K562 (cell line): Measurements from ENCODE around the gene DUSP10. TPM values are rescaled to one million over a fixed set of nuclear protein-coding genes. Genes with fewer than 3 reads are reported as not detected.

Source experiments
- ARHGAP35 ChIP-seq: fragments of 450-650 bp; IDR thresholded peaks from 2 replicates; pipeline ENCODE4 v1.6.1; 2018; ENCODE audit not compliant: partially characterized antibody
- BHLHE40 ChIP-seq: IDR thresholded peaks from 2 replicates; pipeline ENCODE4 v1.6.1; 2011; ENCODE audit warnings: low read length, improper control_type of control experiment
- E2F1 ChIP-seq: sonication (generic); formaldehyde crosslinking; IDR thresholded peaks from 2 replicates; pipeline ENCODE4 v1.8.1; 2023; ENCODE audit warnings: mild to moderate bottlenecking, missing genetic modification reagents, moderate library complexity
- ETV5 ChIP-seq: sonication (generic); formaldehyde crosslinking; IDR thresholded peaks from 2 replicates; pipeline ENCODE4 v1.4.0; 2020; ENCODE audit warnings: low read depth, mild to moderate bottlenecking, missing genetic modification reagents
- FOXJ2 ChIP-seq: fragments of 200-800 bp; sonication (Bioruptor generic); IDR thresholded peaks from 2 replicates; pipeline ENCODE4 v1.6.1; 2016; ENCODE audit warnings: missing genetic modification characterization, missing compliant biosample characterization
- HCFC1 ChIP-seq: IDR thresholded peaks from 2 replicates; pipeline ENCODE4 v1.6.1; 2012; ENCODE audit warnings: low read depth, low read length, improper control_type of control experiment
- HMGN3 ChIP-seq: IDR thresholded peaks from 2 replicates; pipeline ENCODE4 v1.6.1; 2011; ENCODE audit warnings: borderline replicate concordance, low read depth, mild to moderate bottlenecking, mixed read lengths, low read length; ENCODE audit not compliant: insufficient read length; ENCODE audit errors: extremely low read depth
- HNRNPLL ChIP-seq: fragments of 200-400 bp; formaldehyde crosslinking; IDR thresholded peaks from 2 replicates; pipeline ENCODE4 v1.6.1; 2017; ENCODE audit warnings: low read length, low read depth, mild to moderate bottlenecking; ENCODE audit not compliant: poor library complexity, severe bottlenecking
- KDM4B ChIP-seq, 2 experiments: fragments of 450-650 bp in 1 of 2; sonication (generic) in 1 of 2; IDR thresholded peaks; 2 replicates each; pipeline ENCODE4 v1.6.1; 2016 to 2017; ENCODE audit warnings: borderline replicate concordance in 2 of 2, antibody characterized with exemption in 1 of 2, low read depth in 1 of 2, mild to moderate bottlenecking in 1 of 2
- KLF10 ChIP-seq: fragments of 250-450 bp; sonication (Bioruptor Pico); IDR thresholded peaks from 2 replicates; pipeline ENCODE4 v1.6.1; 2021; ENCODE audit warnings: matching md5 sums
- MTF1 ChIP-seq: fragments of 250-450 bp; sonication (Bioruptor Pico); IDR thresholded peaks from 2 replicates; pipeline ENCODE4 v1.9.0; 2021; ENCODE audit warnings: moderate library complexity, mild to moderate bottlenecking, inconsistent platforms, borderline replicate concordance
- NFE2 ChIP-seq: IDR thresholded peaks from 2 replicates; pipeline ENCODE4 v1.6.1; 2014; ENCODE audit warnings: antibody characterized with exemption, low read depth
- NFE2L1 ChIP-seq: fragments of 450-650 bp; IDR thresholded peaks from 2 replicates; pipeline ENCODE4 v1.6.1; 2016; ENCODE audit warnings: missing genetic modification characterization, low read depth, mild to moderate bottlenecking, missing compliant biosample characterization, moderate library complexity, borderline replicate concordance
- POLR2AphosphoS5 ChIP-seq: IDR thresholded peaks from 2 replicates; pipeline ENCODE4 v1.6.1; 2011; ENCODE audit warnings: mild to moderate bottlenecking, low read depth, low read length, moderate library complexity; ENCODE audit not compliant: control insufficient read depth, insufficient read depth
- PTBP1 ChIP-seq: fragments of 200-400 bp; formaldehyde crosslinking; IDR thresholded peaks from 2 replicates; pipeline ENCODE4 v1.6.1; 2017; ENCODE audit warnings: low read depth, low read length
- RAD21 ChIP-seq, 2 experiments: fragments of 250-450 bp in 1 of 2; fragments of 450-650 bp in 1 of 2; sonication (Bioruptor Pico) in 1 of 2; formaldehyde crosslinking in 1 of 2; IDR thresholded peaks in 1 of 2; conservative IDR thresholded peaks in 1 of 2; 2 replicates each; pipeline versions ENCODE4 v1.4.0 to v1.8.0; 2020 to 2022; ENCODE audit warnings: mild to moderate bottlenecking in 2 of 2, moderate library complexity in 1 of 2
- RBM34 ChIP-seq: fragments of 200-400 bp; formaldehyde crosslinking; IDR thresholded peaks from 2 replicates; pipeline ENCODE4 v1.6.1; 2018; ENCODE audit warnings: low read length, borderline replicate concordance; ENCODE audit not compliant: insufficient read depth
- SIN3B ChIP-seq: fragments of 450-650 bp; IDR thresholded peaks from 2 replicates; pipeline ENCODE4 v1.6.1; 2017; ENCODE audit warnings: low read depth, mild to moderate bottlenecking, moderate library complexity
- SP2 ChIP-seq: IDR thresholded peaks from 2 replicates; pipeline ENCODE4 v1.6.1; 2011; ENCODE audit warnings: mild to moderate bottlenecking, low read depth, low read length, moderate library complexity; ENCODE audit not compliant: poor library complexity, severe bottlenecking; ENCODE audit errors: extremely low read depth
- TAF9B ChIP-seq: fragments of 450-650 bp; IDR thresholded peaks from 2 replicates; pipeline ENCODE4 v1.6.1; 2018; ENCODE audit warnings: mild to moderate bottlenecking; ENCODE audit not compliant: partially characterized antibody
- TSC22D4 ChIP-seq: fragments of 450-650 bp; IDR thresholded peaks from 2 replicates; pipeline ENCODE4 v1.6.1; 2016; ENCODE audit warnings: missing genetic modification characterization, missing biosample characterization, control low read depth
- YBX1 ChIP-seq: fragments of 450-650 bp; IDR thresholded peaks from 2 replicates; pipeline ENCODE4 v1.7.1; 2016; ENCODE audit warnings: mild to moderate bottlenecking
- ZBTB17 ChIP-seq: fragments of 450-650 bp; formaldehyde crosslinking; IDR thresholded peaks from 2 replicates; pipeline ENCODE4 v1.4.0; 2020; ENCODE audit warnings: mild to moderate bottlenecking
- ZFP36 ChIP-seq: fragments of 150-350 bp; IDR thresholded peaks from 2 replicates; pipeline ENCODE4 v1.6.1; 2018; ENCODE audit warnings: low read length, low read depth; ENCODE audit not compliant: partially characterized antibody
- ZFPM2 ChIP-seq: fragments of 250-450 bp; sonication (Bioruptor Pico); IDR thresholded peaks from 2 replicates; pipeline ENCODE4 v1.5.1; 2022; ENCODE audit warnings: mild to moderate bottlenecking
- ZKSCAN3 ChIP-seq: fragments of 250-450 bp; sonication (Bioruptor Pico); IDR thresholded peaks from 2 replicates; pipeline ENCODE4 v1.4.0; 2020
- ZNF436 ChIP-seq: fragments of 250-450, 450-650 bp; sonication (Bioruptor Pico); formaldehyde crosslinking; IDR thresholded peaks from 2 replicates; pipeline ENCODE4 v1.7.0; 2020; ENCODE audit warnings: mild to moderate bottlenecking
- ZNF699 ChIP-seq: fragments of 250-450 bp; sonication (Bioruptor Pico); IDR thresholded peaks from 2 replicates; pipeline ENCODE4 v1.8.0; 2021; ENCODE audit warnings: mild to moderate bottlenecking, moderate library complexity; ENCODE audit not compliant: insufficient replicate concordance
- ZSCAN32 ChIP-seq: fragments of 450-650 bp; formaldehyde crosslinking; IDR thresholded peaks from 2 replicates; pipeline ENCODE4 v1.4.0; 2020; ENCODE audit warnings: mild to moderate bottlenecking, moderate library complexity
- polyA plus RNA-seq, 8 experiments: library from polyadenylated mRNA; depleted of rRNA in 4 of 8; stranded (reverse) in 5 of 8; unstranded in 3 of 8; fragments of >200 nt; fragmentation: Nextera tagmentation in 2 of 8; fragmentation: Illumina TruSeq in 1 of 8; extraction: Ambion mirVana in 2 of 8; extraction: Trizol in 1 of 8; gene quantifications; 2 replicates each; pipeline versions ENCODE4 v1.2.1 to v1.2.3, GENCODE V29; 2011 to 2014; ENCODE audit warnings: inconsistent platforms in 1 of 8, missing spikeins in 1 of 8
- total RNA-seq, 7 experiments: library from RNA; depleted of rRNA in 6 of 7; stranded (reverse); fragments of >200 nt in 6 of 7; fragmentation: Illumina TruSeq in 2 of 7; extraction: Trizol in 2 of 7; gene quantifications; 2 replicates each; pipeline versions ENCODE4 v1.2.1 to v1.2.3, GENCODE V29; 2011 to 2021; ENCODE audit warnings: low replicate concordance in 1 of 7
- TF ChIP-seq, protein P1 (sequence below): sonication (generic); formaldehyde crosslinking; IDR thresholded peaks from 2 replicates; pipeline ENCODE4 v1.8.0; 2022; ENCODE audit warnings: mild to moderate bottlenecking, missing genetic modification reagents

DUSP10 gene
- total and polyA plus RNA-seq, 9 of the 15 experiments (the other 6 are each of a cell fraction or from before 2014, with no cell fraction given) = 1.7 to 8.3 (median 6.1) TPM

DNA sequence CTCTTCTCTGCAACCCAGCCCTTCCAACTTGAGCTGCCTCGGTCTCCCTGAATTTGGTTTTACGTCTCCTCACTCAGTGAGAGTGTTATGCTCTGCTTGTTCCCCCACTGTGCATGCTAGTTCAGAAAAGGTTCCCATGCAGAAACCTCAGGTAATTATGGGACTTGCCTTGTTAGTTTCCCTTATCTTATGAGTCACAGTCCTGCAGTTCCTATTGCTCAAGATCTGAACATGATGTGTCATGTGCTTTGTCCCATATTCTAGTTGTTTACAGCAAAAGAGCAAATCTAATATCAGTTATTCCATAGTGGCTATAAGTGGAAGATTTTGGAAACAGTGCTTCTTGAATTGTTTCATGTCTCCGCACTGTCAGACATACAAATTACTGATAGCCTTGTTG, 74.4 kb downstream of the DUSP10 start (continued):
- TF ChIP-seq ZNF699 (CRISPR knock-in tag) (no peak), KDM4B (IDR thresholded peaks at IDR 0.05; ENCODE audit: borderline replicate concordance in 2 of 2, low read depth in 1 of 2) (no peak), BHLHE40 (no peak; the same call in 1 of the 2 replicates), RAD21 (CRISPR knock-in tag; conservative IDR thresholded peaks at IDR 0.05 in 1 of 2, IDR thresholded peaks at IDR 0.05 in 1 of 2) (peak; percentile 24 to 29; a peak in 3 of 4 replicates), ZSCAN32 (CRISPR knock-in tag) (no peak), TSC22D4 (tag) (no peak), E2F1 (CRISPR knock-in tag) (no peak), ZFPM2 (no peak), SP2 (no peak), POLR2AphosphoS5 (no peak), SIN3B (no peak), HMGN3 (no peak), TAF9B (no peak), HCFC1 (no peak), NFE2 (peak; percentile 76), NFE2L1 (tag) (no peak), ARHGAP35 (no peak), FOXJ2 (tag) (peak; percentile 81; the same call in 1 of the 2 replicates), ZBTB17 (CRISPR knock-in tag) (0 out of 2 replicates have a peak, but pooled peaks have one; percentile 48), YBX1 (no peak), HNRNPLL (no peak), PTBP1 (no peak), KLF10 (CRISPR knock-in tag) (no peak), MTF1 (CRISPR knock-in tag) (no peak), ETV5 (CRISPR knock-in tag) (no peak), RBM34 (no peak), ZFP36 (no peak), ZKSCAN3 (CRISPR knock-in tag) (no peak), ZNF436 (CRISPR knock-in tag) (no peak)
- TF ChIP-seq, protein P1, sequence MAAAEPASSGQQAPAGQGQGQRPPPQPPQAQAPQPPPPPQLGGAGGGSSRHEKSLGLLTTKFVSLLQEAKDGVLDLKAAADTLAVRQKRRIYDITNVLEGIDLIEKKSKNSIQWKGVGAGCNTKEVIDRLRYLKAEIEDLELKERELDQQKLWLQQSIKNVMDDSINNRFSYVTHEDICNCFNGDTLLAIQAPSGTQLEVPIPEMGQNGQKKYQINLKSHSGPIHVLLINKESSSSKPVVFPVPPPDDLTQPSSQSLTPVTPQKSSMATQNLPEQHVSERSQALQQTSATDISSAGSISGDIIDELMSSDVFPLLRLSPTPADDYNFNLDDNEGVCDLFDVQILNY (CRISPR knock-in tag) = no peak
